Muscle of arm (tissue), 12 donors: ENCODE measurements around the gene GPATCH1. TPM values are rescaled to one million over a fixed set of nuclear protein-coding genes. Genes with fewer than 3 reads are reported as not detected.

Experiments used
- polyA plus RNA-seq, 12 donors: library from polyadenylated mRNA; unstranded; fragments of 120-200 nt; gene quantifications; one replicate each; pipeline ENCODE4 v1.2.1, GENCODE V29; 2013; ENCODE audit not compliant: insufficient read length in 12 of 12

Gene GPATCH1
- polyA plus RNA-seq, 12 donors: 6.5 to 12.2 (median 8.2) TPM; not detected in 1

Other genes starting within 250 kb of the GPATCH1 start
- gene SLC7A9, start 211.4 kb upstream of the GPATCH1 start, polyA plus RNA-seq: under 1 TPM in 10 of 12 donors, not detected in 2; 0.22 to 0.84 (median 0.52) TPM
- gene CEP89, start 109.2 kb upstream of the GPATCH1 start, polyA plus RNA-seq: 10 to 100 TPM in 11 of 12 donors, not detected in 1; 16.9 to 31.0 (median 18.8) TPM
- 1 to 10 TPM in 9 of 12 donors, under 1 TPM in 1, not detected in 2; 0.93 to 3.4 (median 1.6) TPM for gene FAAP24, start 108.9 kb upstream of the GPATCH1 start, polyA plus RNA-seq
- gene RHPN2, start 16.3 kb upstream of the GPATCH1 start, polyA plus RNA-seq: 10 to 100 TPM in 1 of 12 donors, 1 to 10 TPM in 10, not detected in 1; 1.2 to 16.5 (median 1.9) TPM
- gene WDR88, start 50.9 kb downstream of the GPATCH1 start, polyA plus RNA-seq: 1 to 10 TPM in 3 of 12 donors, under 1 TPM in 7, not detected in 2; 0.34 to 1.2 (median 0.86) TPM
- 10 to 100 TPM in 11 of 12 donors, not detected in 1; 15.8 to 45.8 (median 20.7) TPM for gene LRP3, start 113.1 kb downstream of the GPATCH1 start, polyA plus RNA-seq
- 10 to 100 TPM in 2 of 12 donors, 1 to 10 TPM in 9, not detected in 1; 4.2 to 14.2 (median 8.1) TPM for gene SLC7A10, start 144.7 kb downstream of the GPATCH1 start, polyA plus RNA-seq
- gene CEBPA, start 221.4 kb downstream of the GPATCH1 start, polyA plus RNA-seq: 10 to 100 TPM in 3 of 12 donors, 1 to 10 TPM in 8, not detected in 1; 1.7 to 33.1 (median 4.0) TPM